ENCODE data around the gene METTL25. TPM values are rescaled to one million over a fixed set of nuclear protein-coding genes. Genes with fewer than 3 reads are reported as not detected.

Gene METTL25
- polyA plus RNA-seq, 1 donor (not counting 4 experiments of a cell fraction or from before 2014, with no cell fraction given), result 6.0 TPM

GRCh38 chr12:82398879-82399278, 40.5 kb downstream of the METTL25 start:
- H4K20me1 ChIP-seq (ENCODE audit: control insufficient read depth, extremely low read depth, insufficient read depth, low read length), result no peaks in the 10 kb centered on the region
- H3K4me1 ChIP-seq (ENCODE audit: control insufficient read depth, extremely low read depth, insufficient read depth, low read length), result no peaks in the 10 kb centered on the region
- FAIRE-seq (no peak), DNase-seq (ENCODE audit: low read depth, low spot score) (no peak)
- no peaks in the 10 kb centered on the region for H3K9me3 ChIP-seq (ENCODE audit: control insufficient read depth, low read depth, low read length)
- no peak overlapping the region for H2AFZ ChIP-seq (ENCODE audit: control insufficient read depth, low read length)
- no peak for TF ChIP-seq CTCF (optimal IDR thresholded peaks at IDR 0.05 in 1 of 3, IDR thresholded peaks at IDR 0.05 in 1 of 3, conservative IDR thresholded peaks at IDR 0.05 in 1 of 3; ENCODE audit: extremely low read depth in 1 of 3, insufficient read depth in 2 of 3, low read length in 3 of 3)
- TF ChIP-seq EZH2 (IDR thresholded peaks at IDR 0.05; ENCODE audit: low read length), result no peak
- H3K4me2 ChIP-seq (ENCODE audit: control insufficient read depth, extremely low read depth, insufficient read depth, low read depth, low read length), result no peak overlapping the region
- H3K27me3 ChIP-seq (ENCODE audit: control insufficient read depth, extremely low read depth, insufficient read depth, low read length), result no peaks in the 10 kb centered on the region
- H3K4me3 ChIP-seq (ENCODE audit: control insufficient read depth in 2 of 3, extremely low read depth in 1 of 3, insufficient read depth in 2 of 3, low read depth in 1 of 3, low read length in 3 of 3), result no peak overlapping the region
- dilution Hi-C loops (cut with MboI; ENCODE audit: extremely low pct_ligation_motif_present, low sequenced_read_pairs), result no loop called here
- no peaks in the 10 kb centered on the region for H3K79me2 ChIP-seq (ENCODE audit: control insufficient read depth, insufficient read depth, low read length)
- H3K36me3 ChIP-seq (ENCODE audit: control insufficient read depth in 2 of 2, extremely low read depth in 1 of 2, insufficient read depth in 2 of 2, low read length in 2 of 2), result no peaks in the 10 kb centered on the region
- no peak overlapping the region for H3K9ac ChIP-seq (ENCODE audit: control insufficient read depth, extremely low read depth, insufficient read depth, low read length)
- H3K27ac ChIP-seq (ENCODE audit: control insufficient read depth, insufficient read depth, low read length), result no peak overlapping the region
- H3K9me1 ChIP-seq (ENCODE audit: control insufficient read depth, extremely low read depth, insufficient read depth, low read length), result no peaks in the 10 kb centered on the region

- Histone ChIP-seq H3K4me1 (ENCODE audit: control insufficient read depth, extremely low read depth, insufficient read depth, low read length) (no peaks in the 10 kb centered on the region), H3K36me3 (ENCODE audit: control insufficient read depth in 2 of 2, extremely low read depth in 1 of 2, insufficient read depth in 2 of 2, low read length in 2 of 2) (no peaks in the 10 kb centered on the region), H4K20me1 (ENCODE audit: control insufficient read depth, extremely low read depth, insufficient read depth, low read length) (no peaks in the 10 kb centered on the region), H3K4me3 (ENCODE audit: control insufficient read depth in 2 of 3, extremely low read depth in 1 of 3, insufficient read depth in 2 of 3, low read depth in 1 of 3, low read length in 3 of 3) (no peak overlapping the region), H3K9me1 (ENCODE audit: control insufficient read depth, extremely low read depth, insufficient read depth, low read length) (no peaks in the 10 kb centered on the region), H2AFZ (ENCODE audit: control insufficient read depth, low read length) (no peak overlapping the region), H3K9ac (ENCODE audit: control insufficient read depth, extremely low read depth, insufficient read depth, low read length) (no peak overlapping the region), H3K4me2 (ENCODE audit: control insufficient read depth, extremely low read depth, insufficient read depth, low read depth, low read length) (no peak overlapping the region), H3K27me3 (ENCODE audit: control insufficient read depth, extremely low read depth, insufficient read depth, low read length) (no peaks in the 10 kb centered on the region), H3K27ac (ENCODE audit: control insufficient read depth, insufficient read depth, low read length) (no peak overlapping the region), H3K79me2 (ENCODE audit: control insufficient read depth, insufficient read depth, low read length) (no peaks in the 10 kb centered on the region), H3K9me3 (ENCODE audit: control insufficient read depth, low read depth, low read length) (no peaks in the 10 kb centered on the region)
- FAIRE-seq (no peak), DNase-seq (ENCODE audit: low read depth, low spot score) (no peak)
- no peak for TF ChIP-seq CTCF (optimal IDR thresholded peaks at IDR 0.05 in 1 of 3, IDR thresholded peaks at IDR 0.05 in 1 of 3, conservative IDR thresholded peaks at IDR 0.05 in 1 of 3; ENCODE audit: extremely low read depth in 1 of 3, insufficient read depth in 2 of 3, low read length in 3 of 3)
- no peak for TF ChIP-seq EZH2 (IDR thresholded peaks at IDR 0.05; ENCODE audit: low read length)
- dilution Hi-C loops (cut with MboI; ENCODE audit: extremely low pct_ligation_motif_present, low sequenced_read_pairs), result no loop called here
These were observed 42.5 kb downstream of the METTL25 start for GRCh38 chr12:82400819-82401218.
